Kidney epithelial cell (primary cell): ENCODE measurements around the gene ABCD2. TPM values are rescaled to one million over a fixed set of nuclear protein-coding genes. Genes with fewer than 3 reads are reported as not detected.
A peak's percentile ranks its signal among the peaks of the same experiment; 100 is the strongest.

Experiments used
- DNase-seq: peaks from one replicate; pipeline ENCODE4 v3.0.0-alpha.2; 2010; ENCODE audit warnings: low read depth
- H3K27me3 ChIP-seq: 2 replicates; pipeline ENCODE4 v1.6.0; 2011; ENCODE audit warnings: low read length; ENCODE audit not compliant: control insufficient read depth, insufficient read depth
- H3K36me3 ChIP-seq: 2 replicates; pipeline ENCODE4 v1.5.1; 2011; ENCODE audit warnings: low read length; ENCODE audit not compliant: control insufficient read depth, insufficient read depth
- H3K4me3 ChIP-seq: 2 replicates; pipeline ENCODE4 v1.5.1; 2011; ENCODE audit warnings: low read depth, mild to moderate bottlenecking, control low read depth, low read length
- total RNA-seq: library from RNA; depleted of rRNA; stranded (reverse); fragments of >200 nt; gene quantifications from 2 replicates; pipeline ENCODE4 v1.2.3, GENCODE V29; 2015
- TF ChIP-seq, protein P1 (sequence below): IDR thresholded peaks from 2 replicates; pipeline ENCODE4 v1.5.1; 2011; ENCODE audit warnings: mild to moderate bottlenecking, moderate library complexity, low read length, control low read depth, inconsistent platforms; ENCODE audit not compliant: insufficient read depth, poor library complexity, severe bottlenecking

Gene ABCD2
- total RNA-seq, 1 donor from 2014 or later, result not detected

- H3K27me3 ChIP-seq, result no peaks in the 10 kb centered on the region
- TF ChIP-seq, protein P1, sequence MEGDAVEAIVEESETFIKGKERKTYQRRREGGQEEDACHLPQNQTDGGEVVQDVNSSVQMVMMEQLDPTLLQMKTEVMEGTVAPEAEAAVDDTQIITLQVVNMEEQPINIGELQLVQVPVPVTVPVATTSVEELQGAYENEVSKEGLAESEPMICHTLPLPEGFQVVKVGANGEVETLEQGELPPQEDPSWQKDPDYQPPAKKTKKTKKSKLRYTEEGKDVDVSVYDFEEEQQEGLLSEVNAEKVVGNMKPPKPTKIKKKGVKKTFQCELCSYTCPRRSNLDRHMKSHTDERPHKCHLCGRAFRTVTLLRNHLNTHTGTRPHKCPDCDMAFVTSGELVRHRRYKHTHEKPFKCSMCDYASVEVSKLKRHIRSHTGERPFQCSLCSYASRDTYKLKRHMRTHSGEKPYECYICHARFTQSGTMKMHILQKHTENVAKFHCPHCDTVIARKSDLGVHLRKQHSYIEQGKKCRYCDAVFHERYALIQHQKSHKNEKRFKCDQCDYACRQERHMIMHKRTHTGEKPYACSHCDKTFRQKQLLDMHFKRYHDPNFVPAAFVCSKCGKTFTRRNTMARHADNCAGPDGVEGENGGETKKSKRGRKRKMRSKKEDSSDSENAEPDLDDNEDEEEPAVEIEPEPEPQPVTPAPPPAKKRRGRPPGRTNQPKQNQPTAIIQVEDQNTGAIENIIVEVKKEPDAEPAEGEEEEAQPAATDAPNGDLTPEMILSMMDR, result no peak
- DNase-seq, result no peak
- H3K4me3 ChIP-seq, result no peak overlapping the region
- no peaks in the 10 kb centered on the region for H3K36me3 ChIP-seq
Measured at GRCh38 chr12:39622306-39622705, 2.7 kb upstream of the ABCD2 start.

GRCh38 chr12:39621670-39622069 is 2.1 kb upstream of the ABCD2 start:
- H3K4me3 ChIP-seq, result no peak overlapping the region
- TF ChIP-seq, protein P1, result no peak
- no peaks in the 10 kb centered on the region for H3K27me3 ChIP-seq
- H3K36me3 ChIP-seq, result no peaks in the 10 kb centered on the region
- DNase-seq, result no peak

GRCh38 chr12:39620659-39621658 is 1.4 kb upstream of the ABCD2 start:
- H3K27me3 ChIP-seq, result no peaks in the 10 kb centered on the region
- TF ChIP-seq, protein P1, result no peak
- H3K36me3 ChIP-seq, result no peaks in the 10 kb centered on the region
- DNase-seq, result no peak
- peak overlapping the region; percentile 53 for H3K4me3 ChIP-seq

DNA sequence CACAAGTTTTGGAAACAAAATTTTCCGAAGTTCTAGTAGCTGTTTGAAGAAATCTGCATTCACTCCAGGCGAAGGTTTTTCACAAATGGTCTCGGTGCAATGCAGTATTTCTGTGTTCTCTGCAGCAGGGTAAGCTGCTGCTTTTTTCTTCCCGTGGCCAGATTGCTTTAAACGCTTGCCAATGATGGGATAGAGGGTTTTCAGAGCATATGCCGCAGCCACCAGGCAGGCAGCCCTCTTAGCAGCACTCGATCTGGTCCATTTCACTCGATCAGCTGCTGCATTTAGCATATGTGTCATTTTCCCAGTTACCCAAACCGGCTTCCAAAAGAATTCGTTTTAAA is 315 bp downstream of the ABCD2 start:
- TF ChIP-seq, protein P1, result no peak
- Histone ChIP-seq H3K27me3 (no peaks in the 10 kb centered on the region), H3K36me3 (no peaks in the 10 kb centered on the region), H3K4me3 (peak overlapping the region; percentile 53)
- no peak for DNase-seq

GRCh38 chr12:39618701-39619100 is 902 bp downstream of the ABCD2 start:
- Histone ChIP-seq H3K4me3 (no peak overlapping the region), H3K36me3 (no peaks in the 10 kb centered on the region), H3K27me3 (no peaks in the 10 kb centered on the region)
- TF ChIP-seq, protein P1, result no peak
- DNase-seq, result no peak
